HG03280 (cell line): ENCODE results near the gene CRLF3.
"Not testable (repeated sequence)": the region's sequence is repeated elsewhere in the genome, so short reads cannot be mapped to it uniquely, and the experiment has no call there.

Experiments used
- ATAC-seq: cut with Tn5 transposase; IDR thresholded peaks from one replicate; pipeline ENCODE4 v1.9.1; 2021; ENCODE audit warnings: mild to moderate bottlenecking, moderate library complexity; ENCODE audit not compliant: unreplicated experiment

The CRLF3 gene

GRCh38 chr17:30824356-30825145, at the start of gene CRLF3:
TSS of gene CRLF3 (minus strand) at chr17:30824692. CDS start at chr17:30824651, 41 bp downstream.
- peak; percentile 87 for ATAC-seq

DNA sequence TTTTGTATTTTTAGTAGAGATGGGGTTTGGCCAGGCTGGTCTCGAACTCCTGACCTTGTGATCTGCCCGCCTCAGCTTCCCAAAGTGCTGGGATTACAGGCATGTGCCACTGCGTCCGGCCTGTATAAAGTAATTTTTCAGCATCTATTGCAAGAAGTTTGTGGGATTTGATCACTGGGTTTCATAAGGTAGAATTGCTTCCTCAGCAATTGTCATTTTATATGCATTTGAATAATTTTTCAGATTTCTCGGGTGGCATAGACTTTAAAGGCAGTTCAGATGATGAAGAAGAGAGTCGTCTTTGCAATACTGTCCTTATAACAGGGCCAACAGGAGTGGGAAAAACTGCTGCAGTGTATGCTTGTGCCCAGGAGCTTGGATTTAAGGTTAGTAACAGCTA, 44.5 kb upstream of the CRLF3 start:
- ATAC-seq: no peak

DNA sequence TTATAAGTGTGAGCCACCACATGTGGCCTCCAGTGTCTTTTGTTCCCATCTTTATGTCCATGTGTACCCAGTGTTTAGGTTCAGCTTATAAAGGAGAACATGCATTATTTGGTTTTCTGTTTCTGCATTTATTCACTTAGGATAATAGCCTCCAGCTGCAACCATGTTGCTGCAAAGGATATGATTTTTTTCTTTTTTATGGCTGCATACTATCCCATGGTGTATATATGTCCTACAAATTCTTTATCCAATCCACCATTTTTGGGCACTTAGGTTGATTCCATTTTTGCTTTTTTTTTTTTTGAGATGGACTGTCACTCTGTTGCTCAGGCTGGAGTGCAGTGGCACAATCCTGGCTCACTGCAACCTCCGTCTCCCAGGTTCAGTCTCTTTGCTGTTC, 40.1 kb upstream of the CRLF3 start:
- ATAC-seq: no peak

- ATAC-seq: no peak
These were observed 34.2 kb upstream of the CRLF3 start for GRCh38 chr17:30858556-30859250.

DNA sequence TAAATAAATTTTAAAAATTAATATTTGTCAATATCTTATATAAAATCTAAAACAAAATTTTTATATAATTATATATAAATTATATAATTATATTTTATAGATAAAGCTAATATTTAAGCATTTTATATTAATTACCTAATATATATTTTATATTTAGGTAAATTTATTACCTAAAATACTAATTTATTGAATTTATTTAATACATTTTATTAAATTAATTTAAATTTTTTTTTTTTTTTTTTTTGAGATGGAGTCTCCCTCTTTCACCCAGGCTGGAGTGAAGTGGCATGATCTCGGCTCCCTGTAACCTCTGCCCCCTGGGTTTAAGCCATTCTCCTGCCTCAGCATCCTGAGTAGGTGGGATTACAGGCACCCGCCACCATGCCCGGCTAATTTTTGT, 29.7 kb upstream of the CRLF3 start:
- ATAC-seq: no peak

DNA sequence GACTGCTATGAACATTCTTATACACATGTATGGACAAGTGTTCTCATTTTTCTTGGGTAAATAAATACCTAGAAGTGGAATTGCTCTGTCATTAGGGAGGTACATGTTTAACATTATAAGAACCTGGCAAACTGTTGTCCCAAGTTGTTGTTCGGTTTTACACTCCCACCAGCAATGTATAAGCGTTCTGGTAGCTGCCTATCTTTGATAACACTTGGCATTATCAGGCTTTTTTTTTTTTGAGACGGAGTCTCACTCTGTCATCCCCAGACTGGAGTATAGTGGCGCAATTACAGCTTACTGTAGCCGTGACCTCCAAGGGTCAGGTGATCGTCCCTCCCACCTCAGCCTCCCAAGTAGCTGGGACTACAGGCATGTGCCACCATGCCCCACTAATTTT, 23.5 kb upstream of the CRLF3 start:
- no peak for ATAC-seq

- ATAC-seq: no peak
These were observed 16.3 kb upstream of the CRLF3 start for GRCh38 chr17:30840771-30841170.

DNA sequence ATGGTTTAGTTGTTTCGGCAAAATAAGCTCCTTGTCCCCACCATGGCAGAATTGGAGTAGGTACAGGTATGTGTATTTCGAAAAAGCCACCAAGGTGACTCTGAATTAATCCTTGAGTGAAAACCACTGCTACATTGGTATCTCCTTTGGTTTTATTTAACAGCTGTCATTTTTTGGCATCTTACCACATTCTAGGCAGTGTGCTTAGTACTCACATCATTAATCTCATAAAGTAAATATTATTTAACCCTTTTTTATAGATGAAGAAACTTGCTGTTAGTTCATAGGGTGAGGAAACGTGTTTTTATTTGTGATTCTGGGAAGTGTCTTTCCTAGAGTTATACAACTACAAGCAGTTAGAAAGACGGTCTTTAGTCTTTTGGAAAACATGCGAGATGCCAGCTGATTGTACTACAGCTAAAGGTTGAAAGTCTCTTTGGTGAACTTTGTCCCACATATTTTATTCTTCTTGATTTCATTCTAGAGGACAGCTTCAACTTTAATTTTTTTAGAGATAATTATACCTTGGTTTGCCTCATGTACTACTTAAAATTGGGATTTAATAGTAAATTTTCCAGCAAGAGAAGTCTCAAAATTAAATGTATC, 13.8 kb upstream of the CRLF3 start:
- no peak for ATAC-seq

DNA sequence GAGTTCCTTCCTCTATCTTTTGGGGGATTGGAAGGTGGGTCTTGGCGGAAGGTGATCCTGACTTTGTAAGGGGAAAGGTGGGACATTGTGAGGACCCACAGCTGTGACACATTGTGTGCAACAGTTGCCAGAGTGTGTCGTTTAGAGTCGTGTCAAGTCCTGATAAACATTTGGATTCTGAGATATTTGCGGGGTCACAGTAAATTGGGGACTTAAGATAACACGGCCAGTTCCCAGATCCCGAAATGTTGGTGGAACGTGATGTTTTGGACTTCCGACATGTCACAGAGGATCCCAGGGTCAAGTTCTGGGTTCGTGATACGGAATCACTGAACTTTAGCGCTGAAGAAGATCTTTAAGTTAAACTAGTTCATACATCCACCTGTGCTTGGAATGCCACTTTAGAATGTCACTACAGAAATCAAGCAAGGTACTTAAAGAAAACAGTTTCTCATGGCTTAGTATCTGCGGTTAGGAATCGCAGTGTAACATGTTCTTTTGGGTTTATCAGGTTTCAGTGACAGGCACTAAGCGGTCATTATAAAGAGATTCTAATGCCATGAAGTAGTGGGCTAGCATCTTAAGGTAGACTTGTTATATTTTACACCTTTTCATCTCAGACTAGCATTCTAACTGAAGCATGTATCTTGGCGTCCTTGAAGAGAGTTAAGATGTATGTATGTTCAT, 8.1 kb upstream of the CRLF3 start:
- peak; percentile 7 for ATAC-seq

- ATAC-seq: peak; percentile 66
These were observed 7.4 kb upstream of the CRLF3 start, which contains the start of gene ATAD5 for GRCh38 chr17:30831663-30832437. TSS of gene ATAD5 (plus strand) at chr17:30831966. CDS start at chr17:30832348, 382 bp downstream.

DNA sequence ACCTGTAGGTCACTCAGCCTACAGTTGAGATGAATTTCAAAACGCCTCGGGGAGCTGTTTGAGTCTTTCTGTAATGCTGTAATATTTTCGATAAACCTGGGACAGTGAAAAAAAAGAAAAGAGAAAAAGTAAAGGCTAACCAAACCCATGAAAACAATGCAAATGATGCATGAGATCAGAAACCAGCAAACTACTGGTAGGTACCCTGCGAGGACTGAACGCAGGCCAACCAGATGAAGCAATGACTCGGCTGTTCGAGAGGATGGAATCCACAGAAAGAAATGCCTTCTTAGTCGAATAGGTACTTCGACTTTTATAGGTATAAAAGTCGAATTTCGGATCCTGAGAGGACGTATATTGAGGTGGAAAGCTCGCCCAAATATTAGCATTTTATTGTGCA, 6.8 kb upstream of the CRLF3 start:
- no peak for ATAC-seq

- no peak for ATAC-seq
These were observed 4.5 kb upstream of the CRLF3 start for GRCh38 chr17:30829022-30829421.

GRCh38 chr17:30827082-30827481, 2.6 kb upstream of the CRLF3 start:
- ATAC-seq: no peak

- no peak for ATAC-seq
These were observed 513 bp downstream of the CRLF3 start for GRCh38 chr17:30824002-30824355.

- no peak for ATAC-seq
These were observed 1.1 kb downstream of the CRLF3 start for GRCh38 chr17:30823421-30823820.

- ATAC-seq: not testable (repeated sequence)
These were observed 1.6 kb downstream of the CRLF3 start for GRCh38 chr17:30822919-30823318.

GRCh38 chr17:30821871-30822723, 2.4 kb downstream of the CRLF3 start:
- no peak for ATAC-seq

DNA sequence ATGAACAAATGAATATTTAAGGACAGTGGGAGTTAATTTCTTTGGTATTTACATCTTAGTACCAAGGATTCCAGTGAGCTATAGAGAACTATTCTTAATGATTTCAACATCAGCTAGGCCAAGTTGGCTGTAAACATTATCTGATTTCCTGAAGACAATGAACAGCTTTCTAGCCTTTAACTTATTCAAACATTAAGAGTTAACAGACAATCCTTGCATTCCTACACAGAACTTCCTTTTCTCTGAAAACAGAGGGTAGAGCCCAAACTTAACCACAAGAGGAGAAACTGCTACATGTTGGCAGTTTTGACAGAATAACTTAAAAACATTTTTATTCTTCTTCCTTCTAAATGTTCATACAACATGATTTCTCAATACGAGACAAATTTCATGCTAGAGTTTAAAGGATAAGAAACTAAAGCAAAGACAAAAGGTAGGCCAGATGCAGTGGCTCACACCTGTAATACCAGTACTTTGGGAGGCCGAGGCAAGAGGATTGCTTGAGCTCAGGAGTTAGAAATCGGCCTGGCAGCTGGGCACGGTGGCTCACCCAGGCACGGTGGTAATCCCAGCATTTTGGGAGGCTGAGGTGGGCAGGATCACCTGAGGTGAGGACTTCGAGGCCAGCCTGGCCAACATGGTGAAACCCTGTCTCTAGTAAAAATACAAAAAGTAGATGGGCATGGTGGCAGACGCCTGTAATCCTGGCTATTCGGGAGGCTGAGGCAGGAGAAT, 4.4 kb downstream of the CRLF3 start:
- ATAC-seq: no peak

GRCh38 chr17:30816165-30816564, 8.3 kb downstream of the CRLF3 start:
- no peak for ATAC-seq
